NCI-H1436 (cell line): ENCODE measurements around the gene PHPT1.
"Not testable (repeated sequence)": the region's sequence is repeated elsewhere in the genome, so short reads cannot be mapped to it uniquely, and the experiment has no call there.

Experiments
- DNase-seq: peaks from one replicate; lab custom pipeline; 2025; lab: John Stamatoyannopoulos, UW

PHPT1 gene

GRCh38 chr9:136823136-136824046 is 25.8 kb upstream of the PHPT1 start:
- DNase-seq, result no peak

GRCh38 chr9:136824496-136825225 is 24.5 kb upstream of the PHPT1 start:
- no peak for DNase-seq

- DNase-seq, result no peak
Observed at GRCh38 chr9:136825295-136826187, 23.7 kb upstream of the PHPT1 start.

- no peak for DNase-seq
Observed at GRCh38 chr9:136826188-136826541, 23.0 kb upstream of the PHPT1 start.

GRCh38 chr9:136826703-136827582 is 22.3 kb upstream of the PHPT1 start:
- no peak for DNase-seq

- no peak for DNase-seq
Observed at GRCh38 chr9:136827794-136828473, 21.3 kb upstream of the PHPT1 start.

- DNase-seq, result no peak
Observed at GRCh38 chr9:136828474-136829140, 20.6 kb upstream of the PHPT1 start.

GRCh38 chr9:136829412-136829811 is 19.8 kb upstream of the PHPT1 start:
- DNase-seq, result no peak

- no peak for DNase-seq
Observed at GRCh38 chr9:136829981-136830885, 19.0 kb upstream of the PHPT1 start.

GRCh38 chr9:136831002-136831719 is 18.0 kb upstream of the PHPT1 start:
- no peak for DNase-seq

GRCh38 chr9:136831720-136832104 is 17.5 kb upstream of the PHPT1 start:
- no peak for DNase-seq

- no peak for DNase-seq
Observed at GRCh38 chr9:136832581-136832980, 16.6 kb upstream of the PHPT1 start.

- not testable (repeated sequence) for DNase-seq
Observed at GRCh38 chr9:136833381-136834048, 15.7 kb upstream of the PHPT1 start.

- no peak for DNase-seq
Observed at GRCh38 chr9:136835162-136835931, 13.9 kb upstream of the PHPT1 start.

GRCh38 chr9:136835932-136836904 is 13.0 kb upstream of the PHPT1 start:
- no peak for DNase-seq
